ENCODE results near the gene SLC2A4. TPM values are rescaled to one million over a fixed set of nuclear protein-coding genes. Genes with fewer than 3 reads are reported as not detected.

The SLC2A4 gene
- polyA plus RNA-seq, 3 donors, result not detected

GRCh38 chr17:7315570-7316235, 34.2 kb downstream of the SLC2A4 start:
- no peaks in the 10 kb centered on the region for H3K9me3 Mint-ChIP-seq
- intact Hi-C loops (cut with micrococcal nuclease), result no loop called here
- H3K27me3 Mint-ChIP-seq (ENCODE audit: low read depth in 3 of 3), result no peaks in the 10 kb centered on the region
- Histone ChIP-seq H3K4me1 (ENCODE audit: control insufficient read depth in 1 of 2, insufficient read depth in 2 of 2, low read length in 2 of 2) (peaks cover 23 to 28% of the 10 kb centered on the region in 2 donors), H3K27me3 (ENCODE audit: control insufficient read depth in 2 of 2, insufficient read depth in 2 of 2, low read length in 2 of 2) (no peaks in the 10 kb centered on the region), H2AFZ (ENCODE audit: insufficient read depth, low read depth, low read length, poor library complexity, severe bottlenecking) (peak overlapping the region; percentile 92), H3K4me3 (replicated peaks in 1 of 3; ENCODE audit: low read depth in 2 of 3, low read length in 3 of 3) (peak overlapping the region; percentile 58 to 91 (median 77)), H3K27ac (ENCODE audit: low read depth in 1 of 2, low read length in 2 of 2) (peak overlapping the region; percentile 77 to 93), H3K4me2 (replicated peaks; ENCODE audit: extremely low read depth, low read length, poor library complexity, severe bottlenecking) (peak overlapping the region; percentile 97), H4K20me1 (ENCODE audit: insufficient read depth, low read length) (peaks cover 34% of the 10 kb centered on the region), H3K36me3 (replicated peaks in 1 of 2; ENCODE audit: control insufficient read depth in 1 of 2, insufficient read depth in 2 of 2, low read length in 2 of 2) (peaks cover 60 to 65% of the 10 kb centered on the region in 2 donors), H3K9ac (ENCODE audit: insufficient read depth, low read length, poor library complexity, severe bottlenecking) (peak overlapping the region; percentile 78), H3K79me2 (ENCODE audit: insufficient read depth, low read length) (peaks cover 42% of the 10 kb centered on the region), H3K9me3 (replicated peaks in 1 of 2; ENCODE audit: control insufficient read depth in 1 of 2, insufficient read depth in 1 of 2, low read length in 2 of 2) (no peaks in the 10 kb centered on the region)
- no peak for DNase-seq
- peaks cover 31% of the 10 kb centered on the region for H3K4me1 Mint-ChIP-seq
- peak overlapping the region; percentile 77 to 83 for H3K4me3 Mint-ChIP-seq
- peaks cover 46 to 77% of the 10 kb centered on the region in 2 donors for H3K36me3 Mint-ChIP-seq
- 13% methylated on average over 10 of the region's 30 CpGs for WGBS (ENCODE audit: insufficient coverage)
- no peak for TF ChIP-seq CTCF (IDR thresholded peaks at IDR 0.05)
- H3K27ac Mint-ChIP-seq, result peak overlapping the region; percentile 86 to 95 (median 91)

- H3K4me1 ChIP-seq (ENCODE audit: control insufficient read depth in 1 of 2, insufficient read depth in 2 of 2, low read length in 2 of 2), result peaks cover 23 to 28% of the 10 kb centered on the region in 2 donors
- Mint-ChIP-seq H3K27ac (peak overlapping the region in 5 of 7 donors; percentile 36 to 68 (median 43)), H3K27me3 (ENCODE audit: low read depth in 3 of 3) (no peaks in the 10 kb centered on the region), H3K4me1 (peaks cover 30% of the 10 kb centered on the region), H3K4me3 (no peak overlapping the region), H3K9me3 (no peaks in the 10 kb centered on the region), H3K36me3 (peaks cover 49 to 77% of the 10 kb centered on the region in 2 donors)
- no peak for DNase-seq
- peak overlapping the region in 1 of 2 donors; percentile 18 for H3K27ac ChIP-seq (ENCODE audit: low read depth in 1 of 2, low read length in 2 of 2)
- no peaks in the 10 kb centered on the region for H3K27me3 ChIP-seq (ENCODE audit: control insufficient read depth in 2 of 2, insufficient read depth in 2 of 2, low read length in 2 of 2)
- no peak overlapping the region for H3K4me2 ChIP-seq (replicated peaks; ENCODE audit: extremely low read depth, low read length, poor library complexity, severe bottlenecking)
- H3K9ac ChIP-seq (ENCODE audit: insufficient read depth, low read length, poor library complexity, severe bottlenecking), result no peak overlapping the region
- H3K9me3 ChIP-seq (replicated peaks in 1 of 2; ENCODE audit: control insufficient read depth in 1 of 2, insufficient read depth in 1 of 2, low read length in 2 of 2), result no peaks in the 10 kb centered on the region
- TF ChIP-seq CTCF (IDR thresholded peaks at IDR 0.05), result no peak
- no peak overlapping the region for H2AFZ ChIP-seq (ENCODE audit: insufficient read depth, low read depth, low read length, poor library complexity, severe bottlenecking)
- peaks cover 61 to 66% of the 10 kb centered on the region in 2 donors for H3K36me3 ChIP-seq (replicated peaks in 1 of 2; ENCODE audit: control insufficient read depth in 1 of 2, insufficient read depth in 2 of 2, low read length in 2 of 2)
- no peak overlapping the region for H3K4me3 ChIP-seq (replicated peaks in 1 of 3; ENCODE audit: low read depth in 2 of 3, low read length in 3 of 3)
- peaks cover 30% of the 10 kb centered on the region for H3K79me2 ChIP-seq (ENCODE audit: insufficient read depth, low read length)
- H4K20me1 ChIP-seq (ENCODE audit: insufficient read depth, low read length), result peaks cover 20% of the 10 kb centered on the region
- intact Hi-C loops (cut with micrococcal nuclease), result no loop called here
- 94% methylated on average over 11 of the region's 16 CpGs for WGBS (ENCODE audit: insufficient coverage)
Measured at GRCh38 chr17:7317161-7317803, 35.8 kb downstream of the SLC2A4 start.
